D341Med (cell line): Measurements from ENCODE around the gene U2AF1.
"Not testable (repeated sequence)": the region's sequence is repeated elsewhere in the genome, so short reads cannot be mapped to it uniquely, and the experiment has no call there.

Experiments used
- DNase-seq: peaks from one replicate; pipeline ENCODE4 v3.0.0; 2012; ENCODE audit warnings: low spot score

U2AF1 gene

GRCh38 chr21:43106965-43107793 lies at the start of gene U2AF1:
Gene U2AF1 (minus strand): TSS chr21:43107570. CDS start chr21:43107494, 76 bp downstream.
- DNase-seq: peak; percentile 6

- not testable (repeated sequence) for DNase-seq
Measured at GRCh38 chr21:43153601-43154000, 46.2 kb upstream of the U2AF1 start.

GRCh38 chr21:43149344-43149743 lies 42.0 kb upstream of the U2AF1 start:
- not testable (repeated sequence) for DNase-seq

- DNase-seq: not testable (repeated sequence)
Measured at GRCh38 chr21:43147999-43148398, 40.6 kb upstream of the U2AF1 start.

- DNase-seq: not testable (repeated sequence)
Measured at GRCh38 chr21:43146637-43147036, 39.3 kb upstream of the U2AF1 start.

- DNase-seq: not testable (repeated sequence)
Measured at GRCh38 chr21:43141407-43141806, 34.0 kb upstream of the U2AF1 start.

GRCh38 chr21:43138944-43139343 lies 31.6 kb upstream of the U2AF1 start:
- DNase-seq: not testable (repeated sequence)

GRCh38 chr21:43134520-43134919 lies 27.1 kb upstream of the U2AF1 start:
- DNase-seq: not testable (repeated sequence)

GRCh38 chr21:43130094-43130493 lies 22.7 kb upstream of the U2AF1 start:
- DNase-seq: not testable (repeated sequence)

- DNase-seq: not testable (repeated sequence)
Measured at GRCh38 chr21:43115956-43116355, 8.6 kb upstream of the U2AF1 start.

GRCh38 chr21:43114483-43114882 lies 7.1 kb upstream of the U2AF1 start:
- DNase-seq: not testable (repeated sequence)

GRCh38 chr21:43109006-43109405 lies 1.6 kb upstream of the U2AF1 start:
- DNase-seq: not testable (repeated sequence)

- DNase-seq: not testable (repeated sequence)
Measured at GRCh38 chr21:43108177-43108576, 807 bp upstream of the U2AF1 start.

GRCh38 chr21:43107794-43108137 lies 396 bp upstream of the U2AF1 start:
- not testable (repeated sequence) for DNase-seq

GRCh38 chr21:43104642-43105041 lies 2.7 kb downstream of the U2AF1 start:
- DNase-seq: not testable (repeated sequence)

GRCh38 chr21:43102281-43102680 lies 5.1 kb downstream of the U2AF1 start:
- DNase-seq: not testable (repeated sequence)

GRCh38 chr21:43101676-43102075 lies 5.7 kb downstream of the U2AF1 start:
- DNase-seq: not testable (repeated sequence)

- DNase-seq: not testable (repeated sequence)
Measured at GRCh38 chr21:43101000-43101399, 6.4 kb downstream of the U2AF1 start.

- DNase-seq: not testable (repeated sequence)
Measured at GRCh38 chr21:43091979-43092614, 15.3 kb downstream of the U2AF1 start.

- DNase-seq: not testable (repeated sequence)
Measured at GRCh38 chr21:43090947-43091346, 16.4 kb downstream of the U2AF1 start.

- not testable (repeated sequence) for DNase-seq
Measured at GRCh38 chr21:43089463-43089862, 17.9 kb downstream of the U2AF1 start.

- DNase-seq: not testable (repeated sequence)
Measured at GRCh38 chr21:43082587-43083300, 24.6 kb downstream of the U2AF1 start.
